Peyer's patch (tissue), 4 donors: ENCODE data around the gene PALLD. TPM values are rescaled to one million over a fixed set of nuclear protein-coding genes. Genes with fewer than 3 reads are reported as not detected.

Experiments used
- DNase-seq, 3 donors: peaks; one replicate each; pipeline ENCODE4 v3.0.0-alpha.2; 2017 to 2019
- H3K27ac ChIP-seq, 4 donors: fragments of 200-600 bp; sonication (generic); one replicate each; pipeline ENCODE4 v1.5.1; 2016 to 2019
- H3K27me3 ChIP-seq, 2 donors: fragments of 200-600 bp; sonication (generic); one replicate each; pipeline ENCODE4 v1.5.1; 2019
- H3K36me3 ChIP-seq, 3 donors: fragments of 200-600 bp; sonication (generic); one replicate each; pipeline ENCODE4 v1.5.1; 2016 to 2019
- H3K4me1 ChIP-seq, 4 donors: fragments of 200-600 bp; sonication (generic); one replicate each; pipeline ENCODE4 v1.5.1; 2016 to 2019
- H3K4me3 ChIP-seq, 4 donors: fragments of 200-600 bp; sonication (generic); 1 replicate in 3 of 4; 2 replicates in 1 of 4; pipeline ENCODE4 v1.5.1; 2016 to 2019; ENCODE audit warnings: mild to moderate bottlenecking in 1 of 4
- H3K9me3 ChIP-seq, 4 donors: fragments of 200-600 bp; sonication (generic); one replicate each; pipeline ENCODE4 v1.5.1; 2016 to 2019; ENCODE audit warnings: mild to moderate bottlenecking in 1 of 4
- CTCF ChIP-seq, 6 experiments: fragments of 450-650 bp in 4 of 6; fragments of 200-600 bp in 2 of 6; sonication (generic) in 1 of 6; IDR thresholded peaks; one replicate each; pipeline ENCODE4 v1.5.1; 2017 to 2019; ENCODE audit warnings: antibody characterized with exemption in 6 of 6, mild to moderate bottlenecking in 3 of 6, moderate library complexity in 1 of 6
- POLR2A ChIP-seq, 2 donors: fragments of 450-650 bp; IDR thresholded peaks; one replicate each; pipeline ENCODE4 v1.5.1; 2017; ENCODE audit warnings: antibody characterized with exemption in 2 of 2, mild to moderate bottlenecking in 2 of 2, moderate library complexity in 2 of 2
- total RNA-seq, 4 donors: library from RNA; depleted of rRNA; stranded (reverse); fragments of >200 nt; gene quantifications; one replicate each; pipeline ENCODE4 v1.1.0, GENCODE V29; 2016

Gene PALLD
- total RNA-seq, 4 donors from 2014 or later, result 68.0 to 175 (median 78.4) TPM

DNA sequence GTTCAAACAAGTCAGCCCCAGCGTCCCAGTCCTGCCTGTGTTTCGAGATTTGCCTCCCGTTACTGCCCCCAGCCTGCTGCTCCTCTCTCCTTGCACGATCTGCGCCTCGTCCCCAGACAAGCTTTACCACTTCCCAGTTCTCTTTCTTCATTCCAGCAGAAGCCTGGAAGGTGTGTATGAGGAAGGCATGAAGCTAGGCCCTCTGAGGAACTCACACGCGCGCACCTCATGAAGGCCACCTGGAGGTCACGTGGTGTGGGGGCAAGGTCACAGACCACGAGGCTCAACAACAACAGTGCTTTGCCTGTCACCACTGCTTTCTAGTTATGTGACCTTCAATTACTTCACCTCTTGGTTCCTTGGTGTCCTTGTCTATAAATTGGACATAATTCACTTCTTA lies 181.0 kb downstream of the PALLD start:
- no peaks in the 10 kb centered on the region for H3K4me1 ChIP-seq
- no peak overlapping the region for H3K4me3 ChIP-seq
- TF ChIP-seq CTCF (IDR thresholded peaks at IDR 0.05) (no peak), POLR2A (IDR thresholded peaks at IDR 0.05) (no peak)
- H3K27ac ChIP-seq, result no peak overlapping the region
- no peak for DNase-seq
- H3K36me3 ChIP-seq, result no peaks in the 10 kb centered on the region
- H3K27me3 ChIP-seq, result no peaks in the 10 kb centered on the region
- H3K9me3 ChIP-seq, result no peaks in the 10 kb centered on the region

DNA sequence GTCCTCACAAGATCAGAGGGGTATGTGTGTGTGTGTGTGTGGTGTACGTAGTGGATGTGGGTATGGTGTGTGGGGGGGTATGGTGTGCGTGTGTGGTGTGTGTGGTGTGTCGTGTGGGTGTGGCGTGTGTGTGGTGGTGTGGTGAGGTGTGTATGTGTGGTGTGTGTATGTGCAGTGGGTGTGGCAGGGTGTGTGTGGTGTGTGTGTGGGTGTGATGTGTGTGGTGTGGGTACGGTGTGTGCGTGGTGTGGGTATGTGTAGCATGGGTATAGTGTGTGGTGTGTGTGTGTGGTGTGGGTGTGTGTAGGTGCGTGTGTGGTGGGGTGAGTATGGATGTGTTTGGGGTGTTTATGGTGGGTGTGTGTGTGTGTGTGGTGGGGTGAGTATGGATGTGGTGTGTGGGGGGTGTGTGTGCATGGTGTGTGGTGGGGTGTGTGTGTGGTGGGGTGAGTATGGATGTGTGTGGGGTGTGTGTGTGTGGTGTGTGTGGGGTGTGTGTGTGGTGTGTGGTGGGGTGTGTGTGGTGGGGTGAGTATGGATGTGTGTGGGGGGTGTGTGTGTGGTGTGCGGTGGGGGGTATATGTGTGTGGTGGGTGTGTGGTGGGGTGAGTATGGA lies 182.0 kb downstream of the PALLD start:
- Histone ChIP-seq H3K36me3 (no peaks in the 10 kb centered on the region), H3K4me1 (no peaks in the 10 kb centered on the region), H3K27ac (no peak overlapping the region), H3K9me3 (no peaks in the 10 kb centered on the region), H3K27me3 (no peaks in the 10 kb centered on the region), H3K4me3 (no peak overlapping the region)
- DNase-seq, result no peak
- TF ChIP-seq POLR2A (IDR thresholded peaks at IDR 0.05), result no peak
- no peak for TF ChIP-seq CTCF (IDR thresholded peaks at IDR 0.05)

- Histone ChIP-seq H3K4me3 (no peak overlapping the region), H3K36me3 (no peaks in the 10 kb centered on the region), H3K4me1 (no peaks in the 10 kb centered on the region), H3K27me3 (no peaks in the 10 kb centered on the region), H3K27ac (no peak overlapping the region), H3K9me3 (no peaks in the 10 kb centered on the region)
- TF ChIP-seq POLR2A (IDR thresholded peaks at IDR 0.05), result no peak
- no peak for TF ChIP-seq CTCF (IDR thresholded peaks at IDR 0.05)
- no peak for DNase-seq
Measured at GRCh38 chr4:168679397-168679796, 182.5 kb downstream of the PALLD start.

DNA sequence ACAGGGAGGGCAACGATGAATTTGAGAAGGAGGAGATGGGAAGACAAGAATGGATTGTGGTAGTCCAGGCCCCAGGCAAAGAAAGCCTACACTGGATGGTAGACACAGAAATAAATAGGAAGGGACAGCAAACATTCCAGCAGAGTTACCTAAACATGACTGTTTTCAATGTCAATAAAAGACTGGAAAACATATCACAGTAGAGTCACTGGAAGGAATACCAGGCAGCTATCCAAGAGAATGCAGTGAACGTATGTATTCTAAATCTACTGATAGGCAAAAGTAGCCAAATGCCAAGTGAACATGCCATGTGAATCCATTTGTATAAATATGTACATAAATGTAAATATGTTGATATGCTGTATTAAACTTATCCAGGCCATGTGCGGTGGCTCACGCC lies 183.0 kb downstream of the PALLD start:
- H3K36me3 ChIP-seq, result no peaks in the 10 kb centered on the region
- H3K27me3 ChIP-seq, result no peaks in the 10 kb centered on the region
- no peaks in the 10 kb centered on the region for H3K9me3 ChIP-seq
- no peak for TF ChIP-seq POLR2A (IDR thresholded peaks at IDR 0.05)
- no peak for TF ChIP-seq CTCF (IDR thresholded peaks at IDR 0.05)
- H3K4me3 ChIP-seq, result no peak overlapping the region
- H3K27ac ChIP-seq, result no peak overlapping the region
- DNase-seq, result no peak
- no peaks in the 10 kb centered on the region for H3K4me1 ChIP-seq

GRCh38 chr4:168682898-168683500 lies 186.1 kb downstream of the PALLD start:
- Histone ChIP-seq H3K27me3 (no peaks in the 10 kb centered on the region), H3K4me3 (no peak overlapping the region), H3K4me1 (no peaks in the 10 kb centered on the region), H3K9me3 (no peaks in the 10 kb centered on the region), H3K36me3 (no peaks in the 10 kb centered on the region), H3K27ac (no peak overlapping the region)
- no peak for DNase-seq
- no peak for TF ChIP-seq CTCF (IDR thresholded peaks at IDR 0.05)
- TF ChIP-seq POLR2A (IDR thresholded peaks at IDR 0.05), result no peak
